BE2C (cell line): Measurements from ENCODE around the gene MTG2.

Source experiments
- DNase-seq: peaks from one replicate; pipeline ENCODE4 v3.0.0-alpha.2; 2020
- H3K27me3 ChIP-seq: fragments of 250-450 bp; sonication (Bioruptor Pico); 2 replicates; pipeline ENCODE4 v1.5.1; 2020; ENCODE audit warnings: mild to moderate bottlenecking
- H3K36me3 ChIP-seq: fragments of 250-450 bp; sonication (Bioruptor Pico); 2 replicates; pipeline ENCODE4 v1.5.1; 2020; ENCODE audit warnings: mild to moderate bottlenecking
- H3K4me1 ChIP-seq: fragments of 250-450 bp; sonication (Bioruptor Pico); 2 replicates; pipeline ENCODE4 v1.5.1; 2020
- H3K4me3 ChIP-seq: 2 replicates; pipeline ENCODE4 v1.5.1; 2011; ENCODE audit warnings: low read depth, low read length
- H3K9me3 ChIP-seq: fragments of 250-450 bp; sonication (Bioruptor Pico); 2 replicates; pipeline ENCODE4 v1.5.1; 2020
- CTCF ChIP-seq: IDR thresholded peaks from 2 replicates; pipeline ENCODE4 v1.5.1; 2012; ENCODE audit warnings: mild to moderate bottlenecking, low read depth, low read length

MTG2 gene

GRCh38 chr20:62231292-62231691, 48.5 kb downstream of the MTG2 start:
- no peaks in the 10 kb centered on the region for H3K9me3 ChIP-seq
- no peak for TF ChIP-seq CTCF
- no peaks in the 10 kb centered on the region for H3K4me1 ChIP-seq
- no peaks in the 10 kb centered on the region for H3K27me3 ChIP-seq
- H3K36me3 ChIP-seq: no peaks in the 10 kb centered on the region
- no peak for DNase-seq
- no peak overlapping the region for H3K4me3 ChIP-seq

GRCh38 chr20:62232194-62232593, 49.4 kb downstream of the MTG2 start:
- Histone ChIP-seq H3K27me3 (no peaks in the 10 kb centered on the region), H3K4me1 (no peaks in the 10 kb centered on the region), H3K9me3 (no peaks in the 10 kb centered on the region), H3K36me3 (no peaks in the 10 kb centered on the region), H3K4me3 (no peak overlapping the region)
- TF ChIP-seq CTCF: no peak
- DNase-seq: no peak

- Histone ChIP-seq H3K4me3 (no peak overlapping the region), H3K4me1 (no peaks in the 10 kb centered on the region), H3K27me3 (no peaks in the 10 kb centered on the region), H3K9me3 (no peaks in the 10 kb centered on the region), H3K36me3 (no peaks in the 10 kb centered on the region)
- DNase-seq: no peak
- TF ChIP-seq CTCF: no peak
Observed at GRCh38 chr20:62232770-62233645, 50.2 kb downstream of the MTG2 start.

GRCh38 chr20:62233684-62234083, 50.9 kb downstream of the MTG2 start:
- H3K4me1 ChIP-seq: no peaks in the 10 kb centered on the region
- H3K9me3 ChIP-seq: no peaks in the 10 kb centered on the region
- no peak for TF ChIP-seq CTCF
- no peak overlapping the region for H3K4me3 ChIP-seq
- H3K27me3 ChIP-seq: no peaks in the 10 kb centered on the region
- DNase-seq: no peak
- no peaks in the 10 kb centered on the region for H3K36me3 ChIP-seq

GRCh38 chr20:62234339-62234738, 51.5 kb downstream of the MTG2 start:
- no peaks in the 10 kb centered on the region for H3K9me3 ChIP-seq
- TF ChIP-seq CTCF: no peak
- no peak overlapping the region for H3K4me3 ChIP-seq
- H3K27me3 ChIP-seq: no peaks in the 10 kb centered on the region
- DNase-seq: no peak
- H3K4me1 ChIP-seq: no peaks in the 10 kb centered on the region
- no peaks in the 10 kb centered on the region for H3K36me3 ChIP-seq

GRCh38 chr20:62235001-62235776, 52.4 kb downstream of the MTG2 start:
- Histone ChIP-seq H3K27me3 (no peaks in the 10 kb centered on the region), H3K36me3 (no peaks in the 10 kb centered on the region), H3K4me1 (no peaks in the 10 kb centered on the region), H3K9me3 (no peaks in the 10 kb centered on the region), H3K4me3 (no peak overlapping the region)
- no peak for DNase-seq
- TF ChIP-seq CTCF: no peak
